ENCODE results near the gene APH1B. TPM values are rescaled to one million over a fixed set of nuclear protein-coding genes. Genes with fewer than 3 reads are reported as not detected.

APH1B gene
- polyA plus RNA-seq, 1 donor: 17.6 TPM

DNA sequence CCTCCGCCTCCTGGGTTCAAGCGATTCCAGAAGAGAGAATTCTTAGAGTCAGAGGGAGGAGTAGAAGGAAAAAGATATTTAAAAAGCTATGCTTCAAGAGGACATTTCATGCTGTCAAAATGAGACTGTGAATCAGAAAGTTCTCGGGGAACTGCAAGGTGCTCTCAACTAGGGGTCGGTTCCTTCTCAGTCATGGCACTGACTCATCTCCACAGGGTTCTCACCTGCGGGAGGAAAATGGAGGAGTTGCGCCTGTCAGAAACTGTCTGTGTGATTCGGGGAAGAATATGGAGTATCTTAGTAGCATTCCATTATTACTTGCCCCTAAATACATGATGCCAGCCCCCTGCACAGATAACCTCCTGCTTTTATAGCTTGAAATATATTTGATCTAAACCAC lies 47.4 kb downstream of the APH1B start:
- no CpG with 5 or more reads among the region's 7 CpGs for WGBS (ENCODE audit: insufficient coverage, low lambda C conversion rate)
- Histone ChIP-seq H3K27ac (ENCODE audit: low read length) (no peak overlapping the region), H3K27me3 (ENCODE audit: control insufficient read depth, insufficient read depth, low read length) (no peaks in the 10 kb centered on the region), H3K36me3 (ENCODE audit: control insufficient read depth, insufficient read depth, low read length) (no peaks in the 10 kb centered on the region), H3K4me1 (ENCODE audit: control insufficient read depth, insufficient read depth, low read length) (no peaks in the 10 kb centered on the region), H3K4me3 (ENCODE audit: low read length) (no peak overlapping the region), H3K9me3 (ENCODE audit: control insufficient read depth, low read depth, low read length) (peaks cover 4% of the 10 kb centered on the region)
- no peak for DNase-seq

DNA sequence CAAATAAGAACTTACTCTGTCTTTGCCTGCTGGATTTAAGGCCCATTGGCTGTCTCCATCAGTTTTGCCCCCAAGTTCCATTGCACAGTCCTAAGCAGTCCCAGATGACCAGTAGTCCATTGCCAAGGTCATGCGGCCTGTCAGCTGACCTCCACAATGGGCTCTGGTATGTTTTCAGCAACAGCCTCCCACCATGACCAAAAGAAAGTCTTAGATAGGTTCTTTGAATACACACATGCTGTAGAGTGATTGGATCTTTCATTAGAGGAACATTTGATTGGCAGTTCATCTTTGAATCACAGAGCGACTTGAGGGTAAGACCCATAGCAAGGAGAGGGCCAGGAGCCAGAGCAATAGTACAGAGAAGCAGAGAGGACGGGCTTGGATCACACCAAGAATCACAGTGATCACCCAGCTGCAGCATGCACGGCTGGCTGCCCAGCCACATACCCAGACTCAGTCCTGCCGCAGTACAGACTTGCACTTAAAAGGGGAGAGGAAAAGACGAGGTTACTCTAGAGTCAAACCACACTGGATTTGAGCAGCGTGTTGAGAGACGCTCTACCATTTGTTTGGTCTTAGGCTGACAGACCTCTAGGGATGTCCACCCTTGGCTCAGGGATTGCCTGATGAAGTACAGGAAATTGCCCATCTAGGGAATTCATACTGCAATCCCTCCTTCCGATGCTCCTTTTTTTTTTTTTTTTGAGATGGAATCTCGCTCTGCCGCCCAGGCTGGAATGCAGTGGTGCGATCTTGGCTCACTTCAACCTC lies 50.4 kb downstream of the APH1B start:
- no peak for DNase-seq
- Histone ChIP-seq H3K27me3 (ENCODE audit: control insufficient read depth, insufficient read depth, low read length) (no peaks in the 10 kb centered on the region), H3K27ac (ENCODE audit: low read length) (no peak overlapping the region), H3K9me3 (ENCODE audit: control insufficient read depth, low read depth, low read length) (no peaks in the 10 kb centered on the region), H3K4me1 (ENCODE audit: control insufficient read depth, insufficient read depth, low read length) (no peaks in the 10 kb centered on the region), H3K4me3 (ENCODE audit: low read length) (no peak overlapping the region), H3K36me3 (ENCODE audit: control insufficient read depth, insufficient read depth, low read length) (no peaks in the 10 kb centered on the region)
- no CpG with 5 or more reads among the region's 12 CpGs for WGBS (ENCODE audit: insufficient coverage, low lambda C conversion rate)

- Histone ChIP-seq H3K4me3 (ENCODE audit: low read length) (no peak overlapping the region), H3K9me3 (ENCODE audit: control insufficient read depth, low read depth, low read length) (no peaks in the 10 kb centered on the region), H3K36me3 (ENCODE audit: control insufficient read depth, insufficient read depth, low read length) (no peaks in the 10 kb centered on the region), H3K4me1 (ENCODE audit: control insufficient read depth, insufficient read depth, low read length) (no peaks in the 10 kb centered on the region), H3K27me3 (ENCODE audit: control insufficient read depth, insufficient read depth, low read length) (no peaks in the 10 kb centered on the region), H3K27ac (ENCODE audit: low read length) (no peak overlapping the region)
- no peak for DNase-seq
- WGBS (ENCODE audit: insufficient coverage, low lambda C conversion rate): no CpG with 5 or more reads among the region's 5 CpGs
These were observed 52.4 kb downstream of the APH1B start for GRCh38 chr15:63329567-63330350.

DNA sequence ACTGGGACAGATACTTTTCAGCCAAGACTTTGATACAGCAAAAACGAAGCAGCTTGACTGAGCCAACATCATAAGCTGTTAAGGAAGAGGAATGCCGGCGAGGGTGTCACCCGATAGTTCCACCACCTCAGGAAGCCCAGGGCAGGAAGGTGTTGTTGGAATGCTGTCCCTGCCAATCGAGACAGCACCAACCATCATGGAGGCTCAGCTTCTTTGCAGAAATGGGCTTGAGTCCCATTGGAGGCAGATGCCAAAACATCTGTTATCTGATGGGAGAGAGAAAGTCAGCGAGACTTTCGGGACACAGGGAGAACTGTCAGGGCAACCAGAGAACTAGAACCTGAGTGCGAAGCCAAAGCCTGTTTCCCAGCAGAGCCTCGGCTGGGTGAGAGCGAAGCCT lies 53.5 kb downstream of the APH1B start:
- no peaks in the 10 kb centered on the region for H3K9me3 ChIP-seq (ENCODE audit: control insufficient read depth, low read depth, low read length)
- H3K36me3 ChIP-seq (ENCODE audit: control insufficient read depth, insufficient read depth, low read length): no peaks in the 10 kb centered on the region
- no CpG with 5 or more reads among the region's 10 CpGs for WGBS (ENCODE audit: insufficient coverage, low lambda C conversion rate)
- DNase-seq: no peak
- H3K4me3 ChIP-seq (ENCODE audit: low read length): no peak overlapping the region
- no peak overlapping the region for H3K27ac ChIP-seq (ENCODE audit: low read length)
- H3K4me1 ChIP-seq (ENCODE audit: control insufficient read depth, insufficient read depth, low read length): no peaks in the 10 kb centered on the region
- H3K27me3 ChIP-seq (ENCODE audit: control insufficient read depth, insufficient read depth, low read length): no peaks in the 10 kb centered on the region

DNA sequence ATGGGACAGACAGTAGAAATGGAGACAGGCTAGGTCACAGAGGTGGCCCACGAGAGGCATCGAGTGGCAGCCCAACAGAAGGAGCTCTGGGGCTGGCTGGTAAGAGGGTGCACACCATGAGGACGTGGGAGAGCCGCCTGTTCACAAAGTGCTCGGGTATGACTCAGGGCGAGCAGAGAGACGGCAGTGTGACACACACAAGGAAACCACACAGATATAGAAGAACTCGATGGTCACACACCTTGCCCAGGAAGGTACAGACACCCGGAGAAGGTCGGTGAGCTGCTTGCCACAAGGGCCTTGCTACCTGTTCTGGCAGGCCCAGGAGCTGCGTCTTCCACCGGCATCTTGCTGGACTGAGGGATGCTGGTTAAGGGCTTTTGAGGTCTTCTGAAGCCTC lies 54.1 kb downstream of the APH1B start:
- Histone ChIP-seq H3K27me3 (ENCODE audit: control insufficient read depth, insufficient read depth, low read length) (no peaks in the 10 kb centered on the region), H3K9me3 (ENCODE audit: control insufficient read depth, low read depth, low read length) (no peaks in the 10 kb centered on the region), H3K4me1 (ENCODE audit: control insufficient read depth, insufficient read depth, low read length) (no peaks in the 10 kb centered on the region), H3K4me3 (ENCODE audit: low read length) (no peak overlapping the region), H3K27ac (ENCODE audit: low read length) (no peak overlapping the region), H3K36me3 (ENCODE audit: control insufficient read depth, insufficient read depth, low read length) (no peaks in the 10 kb centered on the region)
- DNase-seq: no peak
- no CpG with 5 or more reads among the region's 12 CpGs for WGBS (ENCODE audit: insufficient coverage, low lambda C conversion rate)

DNA sequence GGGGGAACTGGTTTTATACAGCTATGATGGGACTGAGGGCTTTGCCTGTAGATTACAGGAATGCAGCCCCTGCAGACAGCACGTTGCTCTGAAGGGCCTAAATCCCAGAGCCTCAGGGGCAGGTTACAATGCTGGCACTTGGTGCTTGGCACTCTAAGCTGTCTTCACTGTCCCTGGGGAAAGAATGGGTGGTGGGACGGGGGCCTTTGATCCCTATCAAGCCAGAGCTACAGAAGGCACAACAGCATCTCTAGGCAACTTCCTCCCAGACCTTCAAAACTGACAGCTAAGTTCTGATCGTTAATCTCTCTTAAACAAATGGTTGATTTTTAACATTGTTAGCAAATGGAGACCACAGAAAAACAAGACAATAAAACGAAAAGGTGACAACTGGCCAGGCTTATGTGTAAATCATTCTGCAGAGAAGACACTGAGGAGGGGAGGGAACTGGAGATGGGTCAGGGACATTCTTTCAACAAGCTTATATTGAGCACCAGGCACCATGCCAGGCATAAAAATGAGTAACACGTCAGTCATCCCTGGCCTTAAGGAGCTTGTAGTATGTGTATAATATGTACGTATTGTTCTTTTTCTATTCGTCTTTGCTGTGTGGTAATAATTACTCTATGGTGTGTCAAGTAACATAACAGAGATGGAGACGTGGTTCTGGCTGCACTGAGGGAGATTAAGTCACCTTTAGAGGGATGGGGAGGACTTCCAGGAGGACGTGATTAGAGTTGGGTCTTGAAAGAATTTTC lies 55.1 kb downstream of the APH1B start:
- no peak for DNase-seq
- Histone ChIP-seq H3K27ac (ENCODE audit: low read length) (no peak overlapping the region), H3K4me1 (ENCODE audit: control insufficient read depth, insufficient read depth, low read length) (no peaks in the 10 kb centered on the region), H3K27me3 (ENCODE audit: control insufficient read depth, insufficient read depth, low read length) (no peaks in the 10 kb centered on the region), H3K36me3 (ENCODE audit: control insufficient read depth, insufficient read depth, low read length) (no peaks in the 10 kb centered on the region), H3K9me3 (ENCODE audit: control insufficient read depth, low read depth, low read length) (no peaks in the 10 kb centered on the region), H3K4me3 (ENCODE audit: low read length) (no peak overlapping the region)
- no CpG with 5 or more reads among the region's 9 CpGs for WGBS (ENCODE audit: insufficient coverage, low lambda C conversion rate)

DNA sequence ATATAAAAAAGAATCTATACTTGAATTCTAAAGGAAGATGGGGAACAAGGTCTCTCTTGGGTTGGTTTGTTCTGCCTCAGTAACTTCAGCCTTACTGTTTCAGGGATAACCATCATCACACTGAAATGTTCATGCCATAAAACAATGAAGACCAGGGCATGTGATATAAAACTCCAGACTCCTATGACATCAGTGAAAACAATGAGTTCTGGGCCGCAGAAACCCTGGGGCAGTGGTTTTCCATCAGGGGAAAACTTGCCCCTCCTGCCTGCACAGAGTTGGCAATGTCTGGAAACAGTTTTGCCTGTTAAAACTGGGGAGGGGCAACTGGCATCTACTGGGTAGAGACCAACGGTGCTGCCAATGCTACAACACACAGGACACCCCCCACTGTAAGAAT lies 57.4 kb downstream of the APH1B start:
- H3K4me3 ChIP-seq (ENCODE audit: low read length): no peak overlapping the region
- WGBS (ENCODE audit: insufficient coverage, low lambda C conversion rate): no CpG with 5 or more reads among the region's 2 CpGs
- no peaks in the 10 kb centered on the region for H3K27me3 ChIP-seq (ENCODE audit: control insufficient read depth, insufficient read depth, low read length)
- H3K9me3 ChIP-seq (ENCODE audit: control insufficient read depth, low read depth, low read length): no peaks in the 10 kb centered on the region
- H3K27ac ChIP-seq (ENCODE audit: low read length): no peak overlapping the region
- DNase-seq: no peak
- H3K4me1 ChIP-seq (ENCODE audit: control insufficient read depth, insufficient read depth, low read length): no peaks in the 10 kb centered on the region
- H3K36me3 ChIP-seq (ENCODE audit: control insufficient read depth, insufficient read depth, low read length): no peaks in the 10 kb centered on the region

- WGBS (ENCODE audit: insufficient coverage, low lambda C conversion rate): no CpG with 5 or more reads among the region's 8 CpGs
- H3K27me3 ChIP-seq (ENCODE audit: control insufficient read depth, insufficient read depth, low read length): no peaks in the 10 kb centered on the region
- no peak overlapping the region for H3K27ac ChIP-seq (ENCODE audit: low read length)
- H3K36me3 ChIP-seq (ENCODE audit: control insufficient read depth, insufficient read depth, low read length): no peaks in the 10 kb centered on the region
- H3K9me3 ChIP-seq (ENCODE audit: control insufficient read depth, low read depth, low read length): no peaks in the 10 kb centered on the region
- no peak overlapping the region for H3K4me3 ChIP-seq (ENCODE audit: low read length)
- H3K4me1 ChIP-seq (ENCODE audit: control insufficient read depth, insufficient read depth, low read length): no peaks in the 10 kb centered on the region
- no peak for DNase-seq
These were observed 58.3 kb downstream of the APH1B start for GRCh38 chr15:63335543-63336240.

DNA sequence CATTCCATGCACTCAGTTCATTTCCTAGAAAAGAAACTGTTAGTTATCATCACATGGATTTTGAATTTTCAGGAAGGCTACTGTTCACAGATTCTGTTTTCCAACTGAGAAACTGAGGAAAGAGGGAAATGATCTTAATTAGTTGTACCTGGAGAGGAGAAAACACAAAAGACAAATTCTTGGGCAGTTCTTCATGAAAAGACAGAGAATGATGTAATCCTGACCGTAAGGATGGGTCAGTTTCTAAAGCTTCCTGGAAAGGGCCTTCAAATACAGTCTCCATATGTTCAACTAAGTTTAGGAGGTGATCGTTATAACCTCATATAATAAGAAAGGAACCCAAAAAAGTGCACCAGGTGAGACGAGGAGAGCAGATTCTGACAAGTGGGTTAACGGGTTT lies 59.6 kb downstream of the APH1B start:
- Histone ChIP-seq H3K9me3 (ENCODE audit: control insufficient read depth, low read depth, low read length) (no peaks in the 10 kb centered on the region), H3K27ac (ENCODE audit: low read length) (no peak overlapping the region), H3K4me1 (ENCODE audit: control insufficient read depth, insufficient read depth, low read length) (no peaks in the 10 kb centered on the region), H3K4me3 (ENCODE audit: low read length) (no peak overlapping the region), H3K36me3 (ENCODE audit: control insufficient read depth, insufficient read depth, low read length) (no peaks in the 10 kb centered on the region), H3K27me3 (ENCODE audit: control insufficient read depth, insufficient read depth, low read length) (no peaks in the 10 kb centered on the region)
- 93% methylated on average over 3 of the region's 4 CpGs for WGBS (ENCODE audit: insufficient coverage, low lambda C conversion rate)
- DNase-seq: no peak

- Histone ChIP-seq H3K4me1 (ENCODE audit: control insufficient read depth, insufficient read depth, low read length) (no peaks in the 10 kb centered on the region), H3K4me3 (ENCODE audit: low read length) (no peak overlapping the region), H3K9me3 (ENCODE audit: control insufficient read depth, low read depth, low read length) (no peaks in the 10 kb centered on the region), H3K36me3 (ENCODE audit: control insufficient read depth, insufficient read depth, low read length) (no peaks in the 10 kb centered on the region), H3K27me3 (ENCODE audit: control insufficient read depth, insufficient read depth, low read length) (no peaks in the 10 kb centered on the region), H3K27ac (ENCODE audit: low read length) (no peak overlapping the region)
- DNase-seq: no peak
These were observed 60.8 kb downstream of the APH1B start for GRCh38 chr15:63338170-63338569.
